Uterus (tissue), 4 donors: ENCODE data around the gene LPP. TPM values are rescaled to one million over a fixed set of nuclear protein-coding genes. Genes with fewer than 3 reads are reported as not detected.

Experiments
- DNase-seq, 2 donors: peaks; one replicate each; pipeline ENCODE4 v3.0.0-alpha.2; 2019 to 2020
- H3K27ac ChIP-seq, 2 donors: fragments of 200-600 bp; sonication (generic); 1 replicate in 1 of 2; 2 replicates in 1 of 2; pipeline ENCODE4 v1.5.1; 2016 to 2018
- H3K27me3 ChIP-seq, 2 donors: fragments of 200-600 bp; sonication (generic); one replicate each; pipeline ENCODE4 v1.5.1; 2018 to 2019; ENCODE audit warnings: control low read depth in 1 of 2
- H3K36me3 ChIP-seq, 2 donors: fragments of 200-600 bp; sonication (generic); one replicate each; pipeline ENCODE4 v1.5.1; 2019; ENCODE audit warnings: control low read depth in 1 of 2
- H3K4me1 ChIP-seq, 2 donors: fragments of 200-600 bp; sonication (generic); one replicate each; pipeline ENCODE4 v1.5.1; 2018 to 2019; ENCODE audit warnings: control low read depth in 1 of 2
- H3K4me3 ChIP-seq, 2 donors: fragments of 200-600 bp; sonication (generic); 1 replicate in 1 of 2; 2 replicates in 1 of 2; pipeline ENCODE4 v1.5.1; 2018 to 2019; ENCODE audit warnings: mild to moderate bottlenecking in 1 of 2
- H3K9me3 ChIP-seq, 2 donors: fragments of 200-600 bp; sonication (generic); one replicate each; pipeline ENCODE4 v1.5.1; 2019; ENCODE audit warnings: control low read depth in 1 of 2
- POLR2A ChIP-seq, 2 donors: fragments of 450-650 bp; IDR thresholded peaks; one replicate each; pipeline ENCODE4 v1.6.1; 2016; ENCODE audit warnings: antibody characterized with exemption in 2 of 2, mild to moderate bottlenecking in 1 of 2, moderate library complexity in 1 of 2
- intact Hi-C: fragments of 100-400 bp; cut with DNase I; formaldehyde crosslinking; loops from one replicate; pipeline ENCODE4 v1.15.1; 2023; ENCODE audit warnings: low total_unique reads
- total RNA-seq, 4 donors: library from RNA; depleted of rRNA in 3 of 4; stranded (reverse); fragments of >200 nt in 3 of 4; gene quantifications; one replicate each; pipeline versions ENCODE4 v1.1.0 to v1.2.4, GENCODE V29; 2014 to 2023
- TF ChIP-seq, protein P1 (sequence below), 4 experiments: fragments of 200-600 bp in 2 of 4; fragments of 450-650 bp in 2 of 4; sonication (generic) in 2 of 4; IDR thresholded peaks; one replicate each; pipeline ENCODE4 v1.5.1; 2016 to 2019; ENCODE audit warnings: antibody characterized with exemption in 4 of 4, mild to moderate bottlenecking in 2 of 4, moderate library complexity in 1 of 4
- donor health status: DM: yes; HTN: yes; CAD: no.

The LPP gene
- total RNA-seq, 4 donors from 2014 or later: 180 to 1,374 (median 712) TPM

DNA sequence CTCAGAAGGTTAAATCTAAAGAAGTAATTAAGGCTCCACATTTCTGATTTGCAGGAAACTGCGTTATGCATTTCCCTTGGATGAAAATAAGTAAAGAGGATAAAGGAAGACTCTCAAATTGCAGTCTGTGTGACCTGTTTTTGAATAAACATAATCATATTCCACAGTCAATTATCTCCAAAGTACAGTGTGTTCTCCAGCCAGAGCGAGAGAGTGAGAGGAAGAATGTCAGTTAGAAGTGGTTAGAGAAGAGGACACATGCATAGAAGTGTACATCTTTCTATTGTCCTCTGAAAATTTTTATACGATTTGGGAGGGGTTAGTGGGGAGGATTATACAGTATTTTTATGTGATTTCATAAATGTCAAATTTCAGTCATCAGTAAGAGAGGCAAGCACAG is 487.1 kb downstream of the LPP start:
- intact Hi-C loops: no loop called here
- no peak for DNase-seq
- TF ChIP-seq, protein P1, sequence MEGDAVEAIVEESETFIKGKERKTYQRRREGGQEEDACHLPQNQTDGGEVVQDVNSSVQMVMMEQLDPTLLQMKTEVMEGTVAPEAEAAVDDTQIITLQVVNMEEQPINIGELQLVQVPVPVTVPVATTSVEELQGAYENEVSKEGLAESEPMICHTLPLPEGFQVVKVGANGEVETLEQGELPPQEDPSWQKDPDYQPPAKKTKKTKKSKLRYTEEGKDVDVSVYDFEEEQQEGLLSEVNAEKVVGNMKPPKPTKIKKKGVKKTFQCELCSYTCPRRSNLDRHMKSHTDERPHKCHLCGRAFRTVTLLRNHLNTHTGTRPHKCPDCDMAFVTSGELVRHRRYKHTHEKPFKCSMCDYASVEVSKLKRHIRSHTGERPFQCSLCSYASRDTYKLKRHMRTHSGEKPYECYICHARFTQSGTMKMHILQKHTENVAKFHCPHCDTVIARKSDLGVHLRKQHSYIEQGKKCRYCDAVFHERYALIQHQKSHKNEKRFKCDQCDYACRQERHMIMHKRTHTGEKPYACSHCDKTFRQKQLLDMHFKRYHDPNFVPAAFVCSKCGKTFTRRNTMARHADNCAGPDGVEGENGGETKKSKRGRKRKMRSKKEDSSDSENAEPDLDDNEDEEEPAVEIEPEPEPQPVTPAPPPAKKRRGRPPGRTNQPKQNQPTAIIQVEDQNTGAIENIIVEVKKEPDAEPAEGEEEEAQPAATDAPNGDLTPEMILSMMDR (IDR thresholded peaks at IDR 0.05): no peak
- TF ChIP-seq POLR2A (IDR thresholded peaks at IDR 0.05): no peak
- Histone ChIP-seq H3K4me3 (no peak overlapping the region), H3K4me1 (no peaks in the 10 kb centered on the region), H3K27me3 (no peaks in the 10 kb centered on the region), H3K9me3 (no peaks in the 10 kb centered on the region), H3K36me3 (no peaks in the 10 kb centered on the region), H3K27ac (no peak overlapping the region)

DNA sequence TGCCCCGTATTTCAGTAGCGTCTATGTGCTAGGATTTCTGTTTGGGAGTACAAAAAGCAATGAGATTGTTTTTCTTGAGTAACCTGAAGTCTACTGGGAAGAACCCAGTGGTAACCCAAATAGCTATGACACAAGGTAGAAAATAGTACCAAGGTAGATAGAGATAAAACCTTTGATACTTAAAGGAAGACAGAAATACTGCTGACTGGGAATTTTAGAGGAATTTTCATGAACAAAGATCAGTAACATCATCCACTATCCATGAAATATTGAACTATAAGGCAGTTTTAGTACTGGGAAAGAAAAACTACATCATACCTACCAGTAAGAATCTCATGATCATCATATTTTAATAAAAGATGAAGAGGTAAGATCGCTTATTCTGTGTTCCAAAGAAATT is 489.8 kb downstream of the LPP start:
- Histone ChIP-seq H3K36me3 (no peaks in the 10 kb centered on the region), H3K27me3 (no peaks in the 10 kb centered on the region), H3K9me3 (no peaks in the 10 kb centered on the region), H3K27ac (no peak overlapping the region), H3K4me3 (no peak overlapping the region), H3K4me1 (no peaks in the 10 kb centered on the region)
- no peak for DNase-seq
- TF ChIP-seq, protein P1 (IDR thresholded peaks at IDR 0.05): no peak
- no peak for TF ChIP-seq POLR2A (IDR thresholded peaks at IDR 0.05)
- intact Hi-C loops: no loop called here

DNA sequence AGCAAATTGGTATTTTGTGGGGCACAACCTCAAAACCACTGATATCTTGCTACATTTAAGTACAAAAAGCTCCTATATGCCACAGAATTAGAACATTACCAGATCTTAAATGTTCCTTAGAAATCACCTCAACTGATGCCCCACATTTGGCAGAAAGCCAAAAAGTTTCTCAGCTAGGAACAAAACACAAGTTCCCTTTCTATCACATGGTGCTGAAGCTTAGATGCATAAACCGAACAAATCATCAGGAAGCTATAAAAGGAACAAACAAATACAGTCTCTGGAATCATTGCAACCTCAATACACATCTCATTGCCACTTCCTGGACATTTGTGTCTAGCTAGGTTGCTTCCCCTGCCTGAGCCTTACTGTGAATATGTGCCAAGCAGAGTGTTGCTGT is 492.6 kb downstream of the LPP start:
- no peaks in the 10 kb centered on the region for H3K4me1 ChIP-seq
- H3K27me3 ChIP-seq: no peaks in the 10 kb centered on the region
- H3K27ac ChIP-seq: no peak overlapping the region
- intact Hi-C loops: no loop called here
- no peak for DNase-seq
- no peaks in the 10 kb centered on the region for H3K36me3 ChIP-seq
- no peak for TF ChIP-seq POLR2A (IDR thresholded peaks at IDR 0.05)
- TF ChIP-seq, protein P1 (IDR thresholded peaks at IDR 0.05): no peak
- no peaks in the 10 kb centered on the region for H3K9me3 ChIP-seq
- H3K4me3 ChIP-seq: no peak overlapping the region

DNA sequence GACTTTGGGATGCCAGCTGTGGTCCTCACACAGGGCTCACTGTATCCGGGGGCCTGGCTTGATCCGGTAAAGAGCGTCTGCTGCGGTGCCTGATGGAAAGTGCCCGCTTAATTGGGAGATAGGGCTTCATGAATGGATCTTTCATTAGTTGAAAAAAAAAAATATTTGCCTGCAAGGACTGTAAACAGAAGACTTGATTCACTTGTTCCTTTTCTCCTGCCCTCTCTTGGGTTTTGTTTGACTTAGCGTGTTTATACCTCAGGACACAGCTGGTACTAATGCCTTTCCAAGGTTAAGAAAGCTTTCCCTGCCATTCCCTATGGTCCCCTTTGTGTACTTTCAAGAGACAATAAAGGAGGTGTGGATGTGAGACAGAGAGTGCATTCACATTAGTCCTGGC is 493.3 kb downstream of the LPP start:
- Histone ChIP-seq H3K36me3 (no peaks in the 10 kb centered on the region), H3K27ac (no peak overlapping the region), H3K4me1 (no peaks in the 10 kb centered on the region), H3K9me3 (no peaks in the 10 kb centered on the region), H3K4me3 (no peak overlapping the region), H3K27me3 (no peaks in the 10 kb centered on the region)
- TF ChIP-seq, protein P1 (IDR thresholded peaks at IDR 0.05): no peak
- TF ChIP-seq POLR2A (IDR thresholded peaks at IDR 0.05): no peak
- no peak for DNase-seq
- intact Hi-C loops: no loop called here

DNA sequence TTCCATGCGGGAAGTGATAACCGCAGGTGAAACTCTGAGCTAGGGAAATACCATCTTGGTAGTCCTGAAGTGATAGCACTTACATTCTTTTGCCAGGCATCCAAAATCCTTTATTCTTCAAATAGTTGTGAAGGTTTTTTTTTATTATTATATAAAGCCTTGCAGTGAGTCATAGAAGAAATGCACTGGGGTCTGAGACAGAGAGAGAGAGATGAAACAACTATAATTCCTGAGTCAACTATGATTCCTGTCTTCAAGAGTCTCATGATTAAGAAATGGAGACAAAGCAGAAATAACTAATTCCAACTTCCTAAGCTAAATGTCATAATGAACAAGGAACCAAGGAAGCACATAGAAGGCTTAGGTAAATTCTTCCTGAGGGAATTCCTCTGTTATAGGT is 495.6 kb downstream of the LPP start:
- H3K4me3 ChIP-seq: no peak overlapping the region
- no peak overlapping the region for H3K27ac ChIP-seq
- H3K36me3 ChIP-seq: no peaks in the 10 kb centered on the region
- H3K27me3 ChIP-seq: no peaks in the 10 kb centered on the region
- no peaks in the 10 kb centered on the region for H3K4me1 ChIP-seq
- DNase-seq: no peak
- H3K9me3 ChIP-seq: no peaks in the 10 kb centered on the region
- intact Hi-C loops: no loop called here
- TF ChIP-seq, protein P1 (IDR thresholded peaks at IDR 0.05): no peak
- no peak for TF ChIP-seq POLR2A (IDR thresholded peaks at IDR 0.05)
